CD4-positive, alpha-beta T cell treated with Interleukin-15 for 4 hours (primary cell): ENCODE results near the gene PACSIN2.
"Not testable (repeated sequence)": the region's sequence is repeated elsewhere in the genome, so short reads cannot be mapped to it uniquely, and the experiment has no call there.

Experiments
- DNase-seq: peaks from one replicate; pipeline ENCODE4 v3.0.0-alpha.2; 2020; ENCODE audit warnings: low spot score

PACSIN2 gene

DNA sequence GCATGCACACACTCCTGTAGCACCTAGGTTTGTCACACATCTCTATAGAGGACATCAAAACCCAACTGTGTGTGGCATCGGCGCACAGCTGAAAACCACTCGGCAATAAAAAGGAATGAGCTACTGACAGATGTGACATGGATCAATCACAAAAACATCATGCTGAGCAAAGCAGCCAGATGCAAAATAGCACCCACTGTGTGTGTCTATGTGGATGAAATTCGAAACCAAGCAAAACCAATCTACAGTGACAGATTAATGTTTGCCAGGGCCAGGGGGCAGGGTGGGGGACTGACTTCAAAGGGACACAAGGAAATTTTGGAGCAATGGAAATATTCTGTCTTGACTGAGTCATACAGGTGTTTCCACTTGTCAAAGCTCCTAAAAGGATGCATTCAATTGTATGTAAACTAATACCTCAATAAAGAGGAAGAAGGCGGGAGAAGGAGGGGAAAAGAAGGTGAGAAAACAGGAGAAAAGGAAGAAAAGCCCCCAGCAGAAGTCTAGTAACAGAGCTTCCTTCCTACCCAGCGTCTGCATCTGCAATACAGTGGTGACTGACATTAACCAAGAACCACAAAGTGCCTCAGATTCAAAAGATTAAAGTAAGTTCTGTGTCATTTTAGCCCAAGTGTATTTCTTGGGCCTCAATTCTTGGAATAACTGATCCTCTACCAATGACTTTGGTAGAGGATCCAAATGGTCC, 49.8 kb downstream of the PACSIN2 start:
- DNase-seq = no peak

DNA sequence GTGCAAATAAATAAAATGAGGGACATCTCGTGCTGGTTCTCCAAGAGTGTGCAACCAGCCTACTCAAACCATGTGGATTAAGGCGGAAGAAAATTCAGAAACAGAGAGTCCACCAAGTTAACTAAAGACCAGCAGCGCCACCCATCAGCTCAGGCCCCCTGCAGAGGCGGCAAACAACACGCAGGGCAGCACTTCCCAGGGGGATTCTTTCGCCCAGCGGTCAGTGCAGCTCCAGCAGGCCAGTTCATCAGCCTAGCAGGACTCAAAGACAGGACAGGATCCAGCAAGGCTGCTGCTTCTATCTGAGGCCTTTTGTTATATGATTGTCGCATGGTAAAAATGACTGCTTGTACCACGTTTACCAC, 51.7 kb downstream of the PACSIN2 start:
- no peak for DNase-seq

DNA sequence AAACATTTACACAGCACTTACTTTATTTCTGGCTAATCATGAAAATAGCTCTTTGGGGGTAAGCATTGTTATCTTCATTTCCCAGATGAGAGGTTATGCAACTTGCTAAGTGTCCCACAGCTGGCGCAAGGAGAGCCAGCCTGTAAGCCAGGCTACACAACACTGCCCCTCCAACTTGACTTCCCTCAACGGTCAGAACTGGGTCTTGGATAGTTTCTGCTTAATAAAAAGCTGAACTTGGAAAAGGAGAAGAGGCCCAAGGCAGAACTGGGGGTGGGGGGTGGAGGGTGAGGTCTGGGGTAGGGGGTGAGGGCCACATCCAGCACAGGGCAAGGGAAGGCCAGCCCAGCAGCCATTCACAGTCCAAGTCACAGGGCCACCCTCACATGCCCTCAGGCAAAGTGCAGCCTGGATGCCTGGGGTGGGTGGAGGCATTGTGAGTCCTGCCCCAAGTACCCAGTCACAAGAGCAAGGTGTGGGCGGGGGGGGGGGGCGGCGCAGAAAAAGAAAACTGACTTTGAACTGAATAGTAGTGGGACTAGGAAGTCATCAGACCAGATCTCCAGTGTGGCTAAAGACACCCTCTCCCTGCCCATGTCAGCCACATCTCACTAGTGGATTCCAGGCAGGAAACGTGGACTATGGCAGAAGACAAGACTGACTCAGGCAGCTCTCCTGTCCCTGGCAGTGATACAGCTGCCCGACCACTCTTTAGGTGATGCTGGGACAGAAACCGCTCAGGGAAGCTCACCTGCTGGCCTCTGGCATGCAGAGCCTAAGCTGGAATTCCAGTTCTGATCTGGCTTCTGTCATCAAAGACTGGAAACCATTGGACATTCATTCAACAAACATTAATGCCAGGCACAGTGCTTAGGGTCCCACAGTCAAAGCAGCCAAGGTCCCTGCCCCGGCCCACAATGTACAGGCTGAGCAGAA, 52.4 kb downstream of the PACSIN2 start:
- DNase-seq = no peak

DNA sequence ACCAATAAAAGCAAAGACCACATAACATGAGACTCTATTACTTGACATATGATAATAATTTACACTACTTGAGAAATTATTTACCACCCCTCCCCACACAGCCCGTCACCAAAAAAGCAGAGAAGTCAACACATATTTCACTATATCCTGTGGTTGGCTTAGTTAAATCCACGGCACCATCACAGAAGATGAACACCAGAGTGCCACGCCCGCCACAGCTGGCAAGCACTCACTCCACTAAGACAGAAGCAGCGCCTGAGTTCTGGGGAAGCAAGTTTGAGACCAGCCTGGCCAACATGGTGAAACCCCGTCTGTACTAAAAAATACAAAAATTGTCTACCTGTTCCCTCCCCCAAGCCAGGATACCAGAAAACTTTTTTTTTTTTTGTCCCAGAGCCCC, 53.1 kb downstream of the PACSIN2 start:
- no peak for DNase-seq

DNA sequence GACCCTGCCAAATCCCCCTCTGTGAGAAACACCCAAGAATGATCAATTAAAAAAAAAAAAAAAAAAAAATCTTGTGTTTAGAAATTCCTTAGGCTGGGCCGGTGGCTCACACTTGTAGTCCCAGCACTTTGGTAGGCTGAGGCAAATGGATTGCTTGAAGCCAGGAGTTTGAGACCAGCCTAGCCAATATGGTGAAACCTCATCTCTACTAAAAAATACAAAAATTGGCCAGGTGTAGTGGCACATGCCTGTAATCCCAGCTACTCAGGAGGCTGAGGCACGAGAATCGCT, 53.6 kb downstream of the PACSIN2 start:
- not testable (repeated sequence) for DNase-seq

DNA sequence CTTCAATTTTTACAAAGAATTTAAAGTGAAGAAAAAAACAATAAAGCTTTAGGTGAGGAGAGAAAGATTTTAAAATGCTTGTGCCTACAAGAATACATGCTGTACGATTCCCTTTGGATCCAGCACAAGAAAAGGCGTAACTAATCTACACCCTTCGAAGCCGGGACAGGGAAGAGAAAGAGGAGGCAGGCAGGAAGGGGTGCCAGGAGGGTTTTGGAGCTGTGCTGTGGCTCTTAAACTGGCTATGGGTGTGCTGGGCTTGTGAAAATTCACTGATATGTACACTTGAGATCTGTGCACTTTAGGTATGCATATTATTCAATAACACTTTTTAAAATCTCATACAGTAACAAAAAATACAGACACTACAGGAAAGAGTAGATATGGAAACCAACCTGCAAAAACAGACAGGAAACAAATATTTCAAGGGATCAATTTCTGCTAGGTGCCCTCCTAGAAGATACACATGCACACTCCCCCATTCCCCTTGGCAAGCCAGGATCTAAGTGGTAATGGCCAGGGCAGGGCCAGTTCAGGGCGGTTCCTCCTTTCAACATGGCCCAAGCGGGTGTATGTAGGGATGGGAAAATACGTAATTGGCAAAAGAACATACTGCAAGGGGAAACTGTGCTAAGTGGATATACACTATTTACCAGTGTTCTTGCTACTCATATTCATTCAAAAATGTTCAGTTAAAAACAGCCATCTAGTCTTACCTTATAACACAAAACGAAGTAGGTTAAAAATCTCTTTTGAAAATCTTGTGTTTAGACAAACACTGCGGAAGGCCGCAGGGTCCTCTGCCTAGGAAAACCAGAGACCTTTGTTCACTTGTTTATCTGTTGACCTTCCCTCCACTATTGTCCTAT, 54.2 kb downstream of the PACSIN2 start:
- DNase-seq = no peak

DNA sequence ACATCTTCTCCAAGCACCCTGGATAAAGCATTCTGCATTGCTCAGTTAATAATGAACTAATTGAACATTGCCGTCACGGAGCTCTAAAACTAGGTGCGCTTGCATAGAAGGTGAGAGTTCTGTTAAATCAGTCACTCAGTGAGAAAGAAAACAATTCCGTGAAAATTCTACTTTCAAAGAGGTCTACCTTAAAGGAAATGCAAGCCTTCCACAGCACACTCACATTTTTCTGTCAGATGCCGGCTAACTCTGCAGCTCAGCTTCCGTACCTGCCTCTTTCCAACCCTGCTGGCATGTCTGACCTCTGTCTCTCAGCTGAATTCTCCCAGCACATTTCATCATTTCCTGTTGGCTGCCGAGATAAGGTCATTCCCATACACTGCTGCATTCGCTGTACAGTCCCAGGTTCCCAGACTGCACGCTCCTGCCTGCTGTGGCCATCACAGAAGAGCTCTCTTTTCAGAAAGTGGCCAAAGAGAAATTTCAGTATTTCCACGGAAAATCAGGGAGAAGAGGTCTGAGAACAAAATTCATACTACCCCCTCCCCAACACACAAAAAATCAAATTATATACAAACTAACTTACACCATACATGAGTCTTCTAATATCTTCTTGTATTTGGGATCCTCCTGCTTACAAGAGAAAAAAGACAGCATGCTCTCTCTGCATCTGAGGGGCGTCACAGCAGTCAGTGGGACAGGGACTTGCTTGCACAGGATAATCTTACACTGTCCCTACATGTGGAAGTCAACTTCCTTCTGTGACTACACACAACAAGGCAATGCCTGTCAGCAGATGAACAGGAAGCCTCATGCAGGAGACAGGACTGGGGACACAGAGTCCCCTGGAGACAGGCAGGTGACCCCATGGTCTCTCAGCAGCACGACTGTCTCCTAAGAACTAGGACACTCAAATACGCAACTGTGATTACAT, 55.1 kb downstream of the PACSIN2 start:
- no peak for DNase-seq

DNA sequence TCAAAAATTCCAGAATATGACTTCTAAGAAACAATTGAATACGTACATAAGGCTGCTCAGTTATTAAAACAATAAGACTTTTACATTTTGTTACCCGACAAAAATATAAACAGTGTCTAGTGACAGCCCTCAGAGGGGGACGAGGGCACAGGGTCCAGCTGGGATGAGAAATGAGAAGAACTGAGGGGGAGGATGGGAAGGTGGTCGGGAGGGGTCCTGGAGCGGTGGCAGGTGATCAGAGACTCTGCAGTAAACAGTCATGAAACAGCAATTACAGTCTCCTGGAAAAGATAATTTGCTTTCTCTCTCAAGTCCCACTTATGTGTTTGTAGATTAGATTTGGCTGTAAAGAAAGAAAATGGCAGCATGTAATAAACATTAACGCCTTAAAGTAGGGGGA, 56.0 kb downstream of the PACSIN2 start:
- no peak for DNase-seq

DNA sequence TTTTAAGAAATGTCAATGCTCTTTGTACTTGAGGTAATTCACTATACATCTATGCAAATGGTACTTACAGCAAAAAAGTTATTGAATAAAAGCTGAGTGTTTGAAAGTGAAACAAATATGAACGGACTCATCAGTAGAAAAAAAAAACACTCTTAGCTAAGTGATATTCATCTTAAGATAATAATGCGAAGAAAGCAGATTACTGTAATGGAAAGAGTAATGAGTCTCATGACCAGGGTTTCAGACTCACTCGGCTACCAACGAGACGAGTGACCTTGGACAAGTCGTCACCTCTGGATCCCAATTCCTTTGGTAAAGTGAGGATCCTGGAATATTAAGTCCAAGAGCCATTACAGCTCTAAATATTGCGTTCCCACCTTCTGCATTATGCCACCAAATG, 57.0 kb downstream of the PACSIN2 start:
- no peak for DNase-seq

DNA sequence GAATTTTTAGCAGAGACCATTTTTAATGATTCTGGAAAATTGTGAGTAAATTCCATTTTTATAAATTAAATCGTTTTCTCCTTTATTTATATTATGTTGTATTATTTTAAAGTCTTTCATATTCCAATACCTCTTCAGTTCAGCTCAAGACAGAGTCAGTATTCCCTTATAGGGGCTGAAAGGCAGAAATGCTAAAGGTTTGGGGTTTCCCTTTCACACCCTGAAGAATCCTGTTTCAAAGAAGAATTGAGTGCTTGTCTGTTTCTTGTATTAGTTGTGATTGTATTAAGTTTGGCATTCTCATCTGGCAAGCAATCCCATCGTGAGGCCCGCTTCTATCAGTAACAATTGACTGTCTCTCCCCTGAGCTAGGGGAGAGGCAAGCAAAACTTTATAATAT, 57.4 kb downstream of the PACSIN2 start:
- DNase-seq = no peak

DNA sequence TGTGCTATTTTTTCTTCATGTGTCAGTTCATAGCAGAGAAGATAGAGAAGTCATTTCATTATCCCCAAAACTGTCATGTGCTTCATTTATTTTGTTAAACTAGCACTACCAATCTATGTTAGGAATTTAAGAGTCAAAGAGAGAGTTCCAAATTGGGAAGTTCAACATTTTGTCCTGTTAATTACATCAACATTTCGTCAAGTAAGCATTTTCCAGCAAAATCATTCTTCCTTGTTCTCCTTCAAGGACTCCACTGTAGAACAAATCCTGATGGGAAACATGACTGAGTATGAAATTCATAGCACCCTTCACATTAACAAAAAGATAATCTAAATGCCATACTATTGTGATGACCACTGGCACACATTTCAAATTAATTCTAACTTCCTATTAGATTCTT, 59.1 kb downstream of the PACSIN2 start:
- DNase-seq = no peak

DNA sequence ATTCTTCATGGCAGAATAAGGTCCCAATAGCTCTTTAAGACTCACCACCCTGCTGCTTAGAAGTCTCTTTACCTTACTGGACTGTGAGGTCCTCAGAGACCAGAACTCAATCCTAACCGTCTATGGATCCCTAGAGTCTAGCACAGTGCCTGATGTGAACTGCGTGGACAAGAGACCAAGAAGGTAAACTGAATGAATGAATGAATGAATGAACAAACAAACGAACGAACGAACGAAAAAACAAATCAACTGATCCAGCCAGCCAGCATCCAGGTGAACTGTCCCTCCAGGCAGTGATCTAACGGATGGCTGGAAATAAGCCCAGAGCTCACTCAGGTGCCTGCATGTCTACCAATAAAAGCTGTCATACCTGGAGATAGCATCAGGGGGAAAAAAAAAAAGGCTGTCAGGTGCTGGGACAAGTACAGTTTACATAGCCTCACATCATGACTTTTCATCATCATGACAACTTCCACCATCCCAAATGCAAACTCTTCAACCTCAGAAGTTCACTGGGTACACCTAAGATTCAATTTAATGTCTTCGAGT, 59.8 kb downstream of the PACSIN2 start:
- DNase-seq = no peak

DNA sequence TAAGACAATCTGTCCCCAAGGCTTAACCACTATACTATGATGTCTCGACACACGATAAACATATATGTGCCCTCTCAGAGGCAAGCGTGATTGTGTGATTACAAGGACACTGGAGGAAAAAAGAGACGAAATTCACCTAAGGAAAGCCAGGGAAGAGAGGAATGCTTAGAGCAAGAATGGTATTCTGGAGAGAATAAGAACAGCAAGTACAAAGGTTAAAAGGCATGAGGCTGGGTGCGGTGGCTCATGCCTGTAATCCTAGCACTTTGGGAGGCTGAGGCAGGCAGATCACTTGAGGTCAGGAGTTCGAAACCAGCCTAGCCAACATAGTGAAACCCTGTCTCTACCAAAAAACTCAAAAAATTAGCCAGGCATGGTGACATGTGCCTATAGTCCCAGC, 61.2 kb downstream of the PACSIN2 start:
- DNase-seq = not testable (repeated sequence)

DNA sequence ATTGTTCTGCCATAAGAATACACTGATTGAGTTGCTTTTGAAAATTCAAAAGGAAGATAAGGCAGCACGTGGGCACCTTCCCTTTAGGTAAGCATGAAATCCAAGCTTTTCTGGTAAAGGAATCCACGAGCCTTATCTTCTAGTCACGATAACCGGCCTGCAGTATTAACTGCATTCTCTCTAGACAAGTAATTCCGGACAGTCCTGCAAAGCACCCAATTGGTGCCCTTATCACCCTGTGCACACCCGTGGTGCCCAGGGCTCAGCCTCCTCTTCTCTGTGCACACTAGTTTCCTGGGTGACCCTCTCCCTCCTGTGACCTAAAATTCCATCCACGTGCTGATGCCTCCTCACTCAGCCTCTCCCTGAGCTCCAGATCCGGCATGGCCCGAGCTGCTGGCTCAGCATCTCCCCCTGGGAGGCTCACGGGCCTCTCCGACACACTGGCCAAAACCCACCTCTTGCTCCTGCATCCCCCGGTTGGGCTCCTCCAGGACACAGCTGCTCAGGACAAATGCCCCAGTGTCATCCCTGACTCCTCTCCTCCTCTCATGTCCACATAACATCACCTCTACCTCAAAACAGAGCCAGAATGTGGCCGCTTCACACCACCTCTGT, 63.7 kb downstream of the PACSIN2 start:
- no peak for DNase-seq

DNA sequence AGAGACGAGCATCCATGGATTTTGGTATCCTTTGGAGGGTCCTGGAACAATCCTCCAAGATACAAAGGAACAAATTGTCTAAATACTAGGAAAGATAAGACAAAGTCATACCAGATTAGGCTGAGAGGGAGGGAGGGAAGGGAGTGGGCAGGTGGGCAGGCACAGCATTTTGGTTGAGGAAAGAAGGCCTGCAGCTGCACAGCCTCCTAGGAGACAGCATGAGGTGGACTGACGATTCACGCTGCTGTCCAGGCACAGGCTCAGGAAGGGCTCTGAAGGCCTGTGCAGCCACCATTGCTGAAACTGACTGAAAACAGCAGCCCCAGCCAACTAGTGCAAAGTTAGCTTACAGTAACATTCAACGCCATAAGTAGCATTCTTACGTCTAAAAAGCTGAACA, 64.7 kb downstream of the PACSIN2 start:
- DNase-seq = no peak

DNA sequence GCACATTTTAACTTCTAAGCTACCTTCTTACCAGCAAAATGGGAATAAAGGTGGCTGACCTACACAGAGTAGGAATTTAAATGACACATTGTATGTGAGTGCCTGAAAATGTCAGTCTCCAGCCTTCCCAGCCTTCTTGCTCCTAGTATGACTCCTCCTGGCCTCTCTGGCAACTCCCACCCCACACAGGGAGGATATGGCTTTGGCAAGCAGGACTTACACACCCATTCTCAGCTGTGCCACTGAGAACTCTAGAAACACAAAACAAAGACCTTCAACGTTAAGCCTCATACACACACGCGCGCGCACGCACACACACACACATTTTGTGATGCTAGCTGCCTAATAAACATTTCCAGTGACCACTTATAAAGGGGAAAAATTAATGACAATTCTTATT, 65.8 kb downstream of the PACSIN2 start:
- no peak for DNase-seq

DNA sequence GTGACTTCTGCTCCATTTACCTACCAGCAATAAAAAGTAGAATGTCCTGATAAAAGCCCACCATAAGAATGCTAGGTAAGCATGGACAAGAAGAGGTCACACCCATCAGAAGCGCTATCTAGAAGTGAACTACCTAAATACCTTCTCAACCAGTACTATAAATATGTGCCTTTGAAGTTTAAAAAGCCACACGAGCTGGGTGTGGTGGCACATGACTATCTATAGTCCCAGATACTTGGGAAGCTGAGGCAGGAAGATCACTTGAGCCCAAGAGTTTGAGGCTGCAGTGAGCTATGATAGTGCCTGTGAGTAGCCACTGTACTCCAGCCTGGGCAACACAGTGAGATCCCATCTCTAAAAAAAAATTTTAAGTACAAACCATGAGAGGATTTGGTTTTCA, 66.7 kb downstream of the PACSIN2 start:
- DNase-seq = no peak

DNA sequence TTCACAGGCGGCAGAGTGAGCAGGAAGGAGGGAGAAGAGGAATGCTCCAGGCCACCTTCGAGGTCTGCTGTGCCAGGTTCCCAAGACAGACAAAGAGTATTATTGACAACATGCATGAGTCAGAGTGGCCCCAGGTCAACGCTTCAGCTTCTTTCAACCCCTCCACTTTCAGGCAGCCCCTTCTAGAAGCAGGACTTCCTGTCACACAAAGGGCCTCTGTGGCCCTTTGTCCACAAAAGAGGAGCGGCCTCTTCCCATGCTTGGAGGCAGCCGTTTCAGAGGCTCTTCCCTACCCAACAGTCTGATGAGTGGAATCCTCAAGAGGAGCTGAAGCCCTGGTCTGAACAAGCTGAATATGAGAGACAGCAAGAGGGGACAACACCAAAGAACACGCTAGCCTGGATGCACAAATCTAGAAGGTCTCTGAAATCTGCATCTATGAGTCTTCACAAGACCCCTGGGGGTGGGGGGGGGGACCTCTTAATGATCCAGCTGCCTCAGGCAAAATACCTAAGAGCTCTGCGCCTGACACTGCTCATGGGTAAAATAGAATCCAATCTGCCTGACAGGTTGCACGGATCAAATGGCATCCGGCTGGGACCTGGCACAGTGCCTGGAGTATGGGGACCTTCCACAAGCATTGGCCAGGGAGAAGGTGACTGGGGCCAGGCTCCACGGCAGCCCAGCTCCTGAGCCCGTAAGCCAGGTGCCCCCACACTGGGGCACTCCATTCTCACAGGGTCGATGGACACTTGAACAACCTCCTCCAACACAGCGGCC, 67.5 kb downstream of the PACSIN2 start:
- DNase-seq = no peak

DNA sequence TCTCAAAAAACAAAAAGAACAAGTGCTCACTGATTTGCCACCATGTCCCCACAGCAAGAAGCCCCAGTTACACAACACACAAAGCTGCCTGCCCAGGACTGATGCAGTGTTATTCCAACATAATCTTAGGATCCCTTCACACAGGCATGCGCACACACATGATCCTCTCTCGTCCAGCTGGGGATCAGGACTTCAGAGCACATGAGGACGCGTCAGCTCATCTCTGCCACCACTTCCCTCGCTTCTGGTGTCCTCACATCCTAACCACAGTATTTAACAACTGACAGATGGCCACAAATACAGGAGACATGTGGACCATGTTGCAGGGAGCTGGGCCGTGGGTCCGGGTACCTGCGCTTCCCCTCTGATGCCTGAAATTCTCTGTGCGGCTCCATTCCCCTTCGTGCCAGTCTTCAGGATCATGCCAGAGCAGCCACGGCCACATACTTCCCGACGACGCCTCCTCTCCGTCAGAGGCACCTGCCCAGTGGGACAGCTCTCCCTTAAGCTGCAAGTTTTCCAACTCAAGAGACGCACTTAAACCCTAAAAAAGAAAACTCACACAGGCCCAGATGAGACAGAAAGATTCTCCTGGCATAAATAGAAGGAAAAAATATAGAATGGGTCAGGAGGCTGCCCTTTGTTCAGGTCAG, 68.3 kb downstream of the PACSIN2 start:
- no peak for DNase-seq

DNA sequence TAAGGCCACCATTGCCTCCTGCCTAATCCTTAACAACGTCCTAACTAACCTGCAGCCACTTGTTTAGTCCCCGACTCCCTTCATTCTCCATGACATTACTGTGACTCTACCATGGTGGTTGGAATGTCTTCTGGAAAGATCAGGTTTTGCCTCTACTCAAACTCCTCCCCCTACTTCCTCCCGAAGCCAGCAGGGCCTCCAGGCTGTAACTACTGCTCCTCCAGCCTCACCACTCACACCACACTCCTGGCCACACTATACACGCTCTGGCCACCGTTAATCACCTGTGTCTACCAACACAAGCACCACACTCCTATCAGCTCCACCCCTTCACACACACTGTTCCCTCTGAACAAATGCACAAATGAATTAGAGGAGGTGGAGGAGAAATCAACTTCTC, 69.2 kb downstream of the PACSIN2 start:
- DNase-seq = no peak
